ENCODE results near the gene GALNT11.

The GALNT11 gene

DNA sequence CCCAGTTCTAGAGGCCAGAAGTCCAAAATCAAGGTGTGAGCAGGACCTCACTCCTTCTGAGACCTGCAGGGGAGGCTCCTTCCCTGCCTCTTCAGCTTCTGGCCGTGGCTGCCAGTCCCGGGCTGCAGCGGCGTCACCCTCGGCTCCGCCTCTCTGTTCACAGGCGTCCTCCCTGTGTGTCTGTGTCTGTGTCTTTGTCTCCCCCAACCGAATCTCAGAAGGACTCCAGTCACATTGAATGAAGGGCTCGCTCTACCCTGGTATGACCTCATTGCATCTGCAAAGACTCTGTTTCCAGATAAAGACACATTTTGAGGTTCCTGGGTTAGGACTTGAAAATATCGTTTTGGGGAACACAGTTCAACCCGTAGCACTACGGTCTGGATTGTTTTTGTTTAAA, 33.1 kb upstream of the GALNT11 start:
- TF ChIP-seq, protein P1, sequence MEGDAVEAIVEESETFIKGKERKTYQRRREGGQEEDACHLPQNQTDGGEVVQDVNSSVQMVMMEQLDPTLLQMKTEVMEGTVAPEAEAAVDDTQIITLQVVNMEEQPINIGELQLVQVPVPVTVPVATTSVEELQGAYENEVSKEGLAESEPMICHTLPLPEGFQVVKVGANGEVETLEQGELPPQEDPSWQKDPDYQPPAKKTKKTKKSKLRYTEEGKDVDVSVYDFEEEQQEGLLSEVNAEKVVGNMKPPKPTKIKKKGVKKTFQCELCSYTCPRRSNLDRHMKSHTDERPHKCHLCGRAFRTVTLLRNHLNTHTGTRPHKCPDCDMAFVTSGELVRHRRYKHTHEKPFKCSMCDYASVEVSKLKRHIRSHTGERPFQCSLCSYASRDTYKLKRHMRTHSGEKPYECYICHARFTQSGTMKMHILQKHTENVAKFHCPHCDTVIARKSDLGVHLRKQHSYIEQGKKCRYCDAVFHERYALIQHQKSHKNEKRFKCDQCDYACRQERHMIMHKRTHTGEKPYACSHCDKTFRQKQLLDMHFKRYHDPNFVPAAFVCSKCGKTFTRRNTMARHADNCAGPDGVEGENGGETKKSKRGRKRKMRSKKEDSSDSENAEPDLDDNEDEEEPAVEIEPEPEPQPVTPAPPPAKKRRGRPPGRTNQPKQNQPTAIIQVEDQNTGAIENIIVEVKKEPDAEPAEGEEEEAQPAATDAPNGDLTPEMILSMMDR (IDR thresholded peaks at IDR 0.05; ENCODE audit: borderline replicate concordance, insufficient read depth, low read depth, low read length) = peak; percentile 12; the same call in 1 of the 2 replicates
- no peak overlapping the region for H3K4me3 ChIP-seq (ENCODE audit: low read depth, low read length)

- H3K4me3 ChIP-seq (ENCODE audit: low read depth, low read length) = no peak overlapping the region
- TF ChIP-seq, protein P1 (IDR thresholded peaks at IDR 0.05; ENCODE audit: borderline replicate concordance, insufficient read depth, low read depth, low read length) = no peak
Measured at GRCh38 chr7:151993977-151994676, 31.3 kb upstream of the GALNT11 start.

DNA sequence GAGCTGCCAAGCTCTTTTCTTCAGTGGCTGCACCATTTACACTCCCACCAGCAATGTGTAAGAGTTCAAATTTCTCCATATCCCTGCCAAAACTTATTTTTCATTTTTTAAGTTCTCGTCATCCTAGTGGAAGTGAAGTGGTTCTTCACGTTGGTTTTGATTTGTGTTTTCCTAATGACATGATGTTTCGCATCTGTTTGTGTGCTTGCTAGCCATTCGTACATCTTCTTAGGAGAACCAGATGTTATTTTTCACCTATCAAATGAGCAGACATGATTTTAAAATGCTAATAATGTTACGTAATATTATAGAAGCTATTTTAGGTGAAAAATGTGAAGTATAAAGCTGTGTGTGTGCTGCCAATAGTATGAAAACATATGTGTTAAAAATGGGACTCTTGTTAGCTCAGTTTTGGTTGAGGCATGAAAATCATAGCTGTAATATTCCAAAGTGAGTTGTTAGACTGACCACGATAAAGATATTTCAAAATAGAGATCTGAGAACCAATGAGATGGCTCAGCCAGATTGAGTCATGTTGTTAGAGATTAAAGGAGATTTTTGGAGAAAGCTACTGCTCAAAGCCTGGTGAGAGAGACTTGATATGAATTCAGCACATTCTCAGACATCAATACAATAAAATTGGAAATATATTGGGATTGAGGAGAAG, 25.9 kb upstream of the GALNT11 start:
- TF ChIP-seq, protein P1 (IDR thresholded peaks at IDR 0.05; ENCODE audit: borderline replicate concordance, insufficient read depth, low read depth, low read length) = no peak
- no peak overlapping the region for H3K4me3 ChIP-seq (ENCODE audit: low read depth, low read length)

- no peak overlapping the region for H3K4me3 ChIP-seq (ENCODE audit: low read depth, low read length)
- TF ChIP-seq, protein P1 (IDR thresholded peaks at IDR 0.05; ENCODE audit: borderline replicate concordance, insufficient read depth, low read depth, low read length) = no peak
Measured at GRCh38 chr7:152000191-152000590, 25.3 kb upstream of the GALNT11 start.

GRCh38 chr7:152006336-152006735, 19.1 kb upstream of the GALNT11 start:
- no peak overlapping the region for H3K4me3 ChIP-seq (ENCODE audit: low read depth, low read length)
- TF ChIP-seq, protein P1 (IDR thresholded peaks at IDR 0.05; ENCODE audit: borderline replicate concordance, insufficient read depth, low read depth, low read length) = no peak

GRCh38 chr7:152011860-152012259, 13.6 kb upstream of the GALNT11 start:
- H3K4me3 ChIP-seq (ENCODE audit: low read depth, low read length) = no peak overlapping the region
- TF ChIP-seq, protein P1 (IDR thresholded peaks at IDR 0.05; ENCODE audit: borderline replicate concordance, insufficient read depth, low read depth, low read length) = no peak

- H3K4me3 ChIP-seq (ENCODE audit: low read depth, low read length) = no peak overlapping the region
- TF ChIP-seq, protein P1 (IDR thresholded peaks at IDR 0.05; ENCODE audit: borderline replicate concordance, insufficient read depth, low read depth, low read length) = no peak
Measured at GRCh38 chr7:152013230-152013629, 12.2 kb upstream of the GALNT11 start.
